Measurements from ENCODE around the gene MAP7.
"Not testable (repeated sequence)": the region's sequence is repeated elsewhere in the genome, so short reads cannot be mapped to it uniquely, and the experiment has no call there.

Gene MAP7

GRCh38 chr6:136550330-136551071 is at the start of gene MAP7:
Gene MAP7 (minus strand): TSS chr6:136550422. CDS start chr6:136550408, 14 bp downstream.
- DNase-seq = peak; percentile 74

- no peak for DNase-seq
Observed at GRCh38 chr6:136599329-136600011, 49.2 kb upstream of the MAP7 start.

DNA sequence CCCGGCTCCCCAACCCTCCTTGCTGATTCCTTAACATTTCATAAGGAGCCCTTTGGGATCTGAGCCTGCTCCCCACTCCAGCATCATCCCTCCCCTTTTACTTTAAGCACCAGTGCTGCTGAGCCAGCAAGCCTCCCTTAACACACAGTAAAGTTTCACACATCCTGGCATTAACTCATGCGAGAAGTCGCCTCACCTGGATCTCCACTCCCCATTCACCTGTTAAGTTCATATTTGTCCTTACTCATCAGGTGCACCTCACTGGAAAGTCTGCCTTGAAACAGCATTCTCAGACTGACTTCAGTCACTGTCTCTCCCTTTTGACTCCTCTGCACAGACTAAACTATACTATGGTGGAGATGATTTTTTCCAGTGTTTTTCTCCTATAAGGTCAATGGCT is 47.8 kb upstream of the MAP7 start:
- no peak for DNase-seq

DNA sequence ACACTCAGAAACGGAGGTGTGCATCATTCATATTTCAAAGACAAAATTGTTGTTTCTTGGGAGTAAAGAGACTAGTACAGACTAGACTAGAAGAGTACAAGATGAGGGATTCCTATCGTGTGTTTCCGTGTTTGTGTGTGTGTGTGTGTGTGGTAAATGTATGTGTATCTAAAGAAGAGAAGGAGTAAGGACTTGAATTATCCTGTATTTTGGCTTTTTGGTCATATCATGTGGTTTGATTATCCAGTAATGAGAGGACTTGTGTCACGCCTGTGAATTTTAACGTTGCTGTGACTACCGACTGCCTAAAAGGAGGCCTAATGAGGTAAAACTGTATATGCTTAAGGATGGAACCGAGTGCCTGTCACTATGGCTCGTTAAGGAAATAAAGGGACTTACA is 44.4 kb upstream of the MAP7 start:
- DNase-seq = no peak

- peak; percentile 53 for DNase-seq
Observed at GRCh38 chr6:136593748-136594490, 43.7 kb upstream of the MAP7 start.

GRCh38 chr6:136592930-136593673 is 42.9 kb upstream of the MAP7 start:
- DNase-seq = no peak

GRCh38 chr6:136591617-136592016 is 41.4 kb upstream of the MAP7 start:
- no peak for DNase-seq

DNA sequence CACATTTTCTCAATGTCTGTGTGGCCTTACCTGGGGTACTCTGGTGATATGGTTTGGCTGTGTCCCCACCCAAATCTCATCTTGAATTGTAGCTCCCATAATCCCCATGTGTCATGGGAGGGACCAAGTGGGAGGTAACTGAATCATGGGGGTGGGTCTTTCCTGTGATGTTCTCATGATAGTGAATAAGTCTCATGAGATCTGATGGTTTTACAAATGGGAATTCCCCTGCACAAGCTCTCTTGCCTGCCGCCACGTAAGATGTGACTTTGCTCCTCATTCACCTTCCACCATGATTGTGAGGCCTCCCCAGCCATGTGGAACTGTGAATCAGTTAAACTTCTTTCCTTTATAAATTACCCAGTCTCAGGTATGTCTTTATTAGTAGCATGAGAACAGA is 40.6 kb upstream of the MAP7 start:
- not testable (repeated sequence) for DNase-seq

DNA sequence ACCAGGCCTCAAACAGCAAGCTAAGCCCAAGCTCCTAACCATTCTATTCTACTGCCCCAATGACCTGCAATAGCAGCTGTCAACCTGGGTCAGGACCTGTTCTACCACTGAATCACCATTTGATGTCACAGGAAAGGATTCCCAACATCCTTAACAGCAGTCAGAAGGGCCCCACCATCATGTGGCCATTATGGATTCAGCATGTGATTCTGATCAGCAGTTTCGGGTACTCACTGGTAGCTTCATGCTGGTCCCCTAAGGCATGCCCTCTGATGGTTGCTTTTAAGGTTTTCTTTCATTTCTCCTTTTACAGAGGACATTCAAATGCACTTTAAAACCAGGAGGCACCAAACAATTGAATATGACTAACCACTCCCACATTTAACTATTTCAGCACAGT is 37.3 kb upstream of the MAP7 start:
- DNase-seq = no peak

DNA sequence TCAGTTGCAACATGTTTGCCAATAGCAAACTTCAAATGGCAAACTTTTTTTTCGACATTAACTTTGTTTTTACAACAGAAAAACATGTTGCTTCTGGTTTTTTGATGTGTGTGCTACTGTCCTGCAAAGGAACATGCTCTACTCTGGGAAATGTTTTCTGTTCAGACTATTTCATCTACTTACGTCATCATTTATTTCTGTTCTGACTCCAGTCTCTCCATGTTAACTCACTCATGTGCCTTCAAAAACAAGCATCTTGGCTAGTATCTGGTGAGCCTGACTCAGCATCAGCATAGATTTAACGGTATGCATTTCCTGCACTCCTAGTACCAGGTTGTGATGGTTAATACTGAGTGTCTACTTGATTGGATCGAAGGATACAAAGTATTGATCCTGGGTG is 36.1 kb upstream of the MAP7 start:
- DNase-seq = no peak

DNA sequence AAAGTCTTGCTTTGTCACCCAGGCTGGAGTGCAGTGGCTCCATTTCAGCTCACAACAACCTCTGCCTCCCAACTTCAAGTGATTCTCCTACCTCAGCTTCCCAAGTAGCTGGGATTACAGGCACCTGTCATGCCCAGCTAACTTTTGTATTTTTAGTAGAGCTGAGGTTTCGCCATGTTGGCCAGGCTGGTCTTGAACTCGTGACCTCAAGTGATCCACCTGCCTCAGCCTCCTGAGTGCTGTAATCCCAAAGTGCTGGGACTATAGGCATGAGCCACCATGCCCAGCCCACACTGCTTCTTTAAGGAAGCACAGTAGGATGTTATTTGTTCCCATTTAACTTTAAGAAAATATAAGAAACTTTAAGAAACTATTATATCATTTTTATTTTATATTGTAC is 35.3 kb upstream of the MAP7 start:
- DNase-seq = not testable (repeated sequence)

- DNase-seq = not testable (repeated sequence)
Observed at GRCh38 chr6:136584290-136584689, 34.1 kb upstream of the MAP7 start.

GRCh38 chr6:136582711-136583471 is 32.7 kb upstream of the MAP7 start:
- DNase-seq = no peak

DNA sequence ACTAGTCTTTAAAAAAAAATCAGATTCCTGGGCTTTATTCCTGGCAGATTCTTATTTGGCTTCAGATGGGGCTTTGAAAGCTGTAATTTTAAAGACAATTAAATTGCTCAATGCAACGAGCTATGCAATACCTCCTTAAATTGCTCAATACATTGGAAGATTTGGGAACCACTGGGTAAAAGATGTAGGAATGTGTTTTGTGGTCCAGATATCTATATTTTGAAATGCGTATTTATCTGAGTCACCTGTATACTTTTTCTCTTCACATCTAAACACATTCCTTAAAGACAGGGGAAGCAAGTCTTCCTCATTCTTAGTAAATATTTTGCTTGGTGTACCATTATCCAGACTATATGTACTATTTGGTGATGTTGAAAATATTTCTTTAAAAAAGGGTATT is 29.6 kb upstream of the MAP7 start:
- no peak for DNase-seq

DNA sequence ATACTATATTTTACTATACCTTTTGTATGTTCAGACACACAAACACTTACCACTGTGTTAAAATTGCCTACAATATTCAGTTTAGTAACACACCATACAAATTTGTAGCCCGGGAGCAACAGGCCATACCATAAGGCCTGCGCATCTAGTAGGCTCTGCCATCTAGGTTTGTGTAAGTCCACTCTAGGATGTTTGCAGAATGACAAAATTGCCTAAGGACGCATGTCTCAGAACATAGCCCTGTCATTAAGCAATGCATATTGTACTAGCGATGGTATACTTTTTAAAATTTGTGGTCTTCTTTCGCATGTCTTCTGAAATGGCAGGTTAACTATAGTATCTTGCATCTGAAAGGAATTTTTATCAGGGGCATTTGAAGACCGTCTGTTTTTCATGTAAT is 26.6 kb upstream of the MAP7 start:
- no peak for DNase-seq

- DNase-seq = no peak
Observed at GRCh38 chr6:136571496-136571895, 21.3 kb upstream of the MAP7 start.

DNA sequence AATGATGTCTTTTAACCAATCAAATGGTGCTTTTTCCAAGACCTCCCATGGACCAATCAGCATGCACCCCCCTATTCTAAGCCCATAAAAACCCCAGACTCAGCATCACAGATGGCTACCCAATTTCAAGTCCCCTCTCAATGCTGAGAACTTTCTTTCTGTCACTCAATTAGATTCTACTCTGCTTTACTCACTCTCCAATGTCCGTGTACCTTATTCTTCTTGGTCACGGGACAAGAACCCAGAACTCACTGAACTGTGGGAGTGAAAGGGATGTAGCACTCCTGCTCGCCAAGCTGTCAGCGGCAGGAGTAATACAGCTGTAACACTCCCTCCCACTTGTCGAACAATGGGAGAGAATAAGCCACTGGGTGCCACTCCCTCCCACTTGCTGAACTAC is 20.8 kb upstream of the MAP7 start:
- DNase-seq = no peak

GRCh38 chr6:136568129-136568528 is 17.9 kb upstream of the MAP7 start:
- no peak for DNase-seq

- DNase-seq = no peak
Observed at GRCh38 chr6:136567688-136568087, 17.5 kb upstream of the MAP7 start.

- DNase-seq = no peak
Observed at GRCh38 chr6:136566851-136567250, 16.6 kb upstream of the MAP7 start.

DNA sequence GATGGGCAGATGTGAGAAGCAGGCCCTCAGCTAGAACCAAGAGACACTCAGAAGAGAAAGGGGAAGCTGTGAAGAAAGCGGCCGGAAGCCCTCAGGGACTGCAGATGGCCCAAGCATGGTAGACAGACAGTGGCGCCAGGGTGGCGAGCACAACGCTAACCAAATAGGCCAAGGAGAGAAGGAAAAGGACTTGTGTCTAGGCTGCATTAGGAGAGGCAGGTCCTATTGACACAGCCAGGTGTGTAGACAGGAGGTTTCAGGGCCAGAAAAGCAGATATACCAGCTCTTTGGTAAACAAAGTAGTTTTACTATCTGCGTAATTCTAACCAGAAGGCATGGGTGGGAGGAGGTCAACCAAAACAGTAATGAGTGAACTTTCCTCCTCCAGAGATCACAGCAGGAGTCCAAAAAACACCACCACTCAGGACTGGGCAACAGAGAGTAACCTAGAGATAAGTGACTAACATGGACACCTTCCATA is 15.8 kb upstream of the MAP7 start:
- no peak for DNase-seq

- no peak for DNase-seq
Observed at GRCh38 chr6:136564180-136564579, 14.0 kb upstream of the MAP7 start.

Data from stimulated activated CD8-positive, alpha-beta memory T cell treated with anti-CD3 and anti-CD28 coated beads, Interleukin-4, amount 100 ng/mL, for 48 hours (primary cell).